Measurements from ENCODE around the gene APH1B. TPM values are rescaled to one million over a fixed set of nuclear protein-coding genes. Genes with fewer than 3 reads are reported as not detected.

APH1B gene
- total RNA-seq, 4 donors from 2014 or later = 0.80 to 9.7 (median 7.1) TPM

DNA sequence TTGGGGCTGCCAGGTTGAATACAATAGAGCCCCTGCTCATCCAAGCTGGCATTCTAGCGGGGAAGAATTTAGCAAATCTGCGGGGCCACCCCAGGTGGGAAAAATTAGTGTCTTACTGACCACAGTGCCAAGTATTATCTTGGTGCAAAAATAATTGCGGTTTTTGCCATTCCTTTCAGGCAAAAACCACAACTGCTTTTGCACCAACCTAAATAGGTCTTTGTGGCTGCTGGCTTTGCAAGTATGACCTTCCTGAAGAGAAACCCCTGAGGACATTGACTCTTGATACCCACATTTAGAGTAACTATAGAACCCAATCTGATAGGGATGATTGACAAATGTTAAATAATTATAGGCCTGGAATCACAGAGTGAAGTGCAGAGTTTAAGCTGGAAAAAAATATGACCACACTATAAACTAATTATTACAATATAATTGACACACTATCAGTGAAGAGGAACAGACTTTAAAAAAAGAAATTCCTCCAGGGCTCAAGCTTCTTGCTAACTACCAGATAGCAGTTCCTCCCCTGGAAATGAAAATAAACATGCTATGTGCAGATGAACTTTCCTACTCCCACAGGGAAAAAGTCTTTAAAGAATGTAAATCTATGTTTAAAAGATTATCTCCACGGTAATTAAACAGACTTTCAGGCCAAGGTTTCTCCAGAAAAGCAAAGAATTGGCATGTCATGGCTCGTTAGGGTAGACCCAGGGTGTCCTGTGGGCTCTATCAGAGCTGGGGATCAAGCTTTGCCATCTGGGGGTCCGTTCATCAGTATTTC, 69.9 kb downstream of the APH1B start:
- no peak for DNase-seq
- in situ Hi-C loops (cut with MboI; ENCODE audit: low pct_ligation_motif_present in 1 of 4, low pct_unique_long_range_greater_than_20kb in 1 of 4, low sequenced_read_pairs in 3 of 4) = no loop called here
- Histone ChIP-seq H3K4me3 (no peak overlapping the region), H3K27ac (peak overlapping the region in 1 of 4 donors; percentile 59), H3K27me3 (no peaks in the 10 kb centered on the region), H3K9me3 (no peaks in the 10 kb centered on the region), H3K4me1 (peaks cover 0 to 45% (median 26%) of the 10 kb centered on the region in 4 donors), H3K36me3 (no peaks in the 10 kb centered on the region)
- TF ChIP-seq EP300 (IDR thresholded peaks at IDR 0.05; ENCODE audit: low read depth) (no peak), POLR2AphosphoS5 (IDR thresholded peaks at IDR 0.05) (no peak), POLR2A (IDR thresholded peaks at IDR 0.05) (no peak), CTCF (IDR thresholded peaks at IDR 0.05) (no peak)
- intact Hi-C loops (cut with DNase I; ENCODE audit: low total_unique reads) = no loop called here
- WGBS, 2 donors (ENCODE audit: low coverage in 1 of 2) = 64 to 69% methylated on average over 4 to 6 of the region's 6 CpGs

DNA sequence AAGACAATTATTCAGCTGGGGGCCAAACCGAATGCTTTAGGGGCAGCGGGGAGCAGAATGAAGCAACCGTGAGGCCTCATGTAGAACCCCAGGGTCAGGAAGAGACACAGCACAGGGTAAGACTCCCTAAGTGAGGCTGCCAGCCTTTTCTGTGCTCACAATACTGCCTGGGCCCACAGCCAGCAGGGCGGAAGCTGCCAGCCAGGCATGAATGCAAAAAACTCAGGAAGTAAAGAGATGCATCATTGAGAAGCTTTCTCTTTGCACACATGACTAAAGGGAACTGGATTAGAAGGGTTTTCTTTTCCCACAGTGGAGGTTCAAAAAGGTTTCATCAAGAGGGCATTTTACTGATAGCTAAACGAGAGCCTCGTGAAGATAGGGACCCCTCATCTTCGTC, 71.0 kb downstream of the APH1B start:
- Histone ChIP-seq H3K27ac (peak overlapping the region; percentile 34 to 61 (median 58)), H3K4me1 (peaks cover 0 to 56% (median 36%) of the 10 kb centered on the region in 4 donors), H3K4me3 (no peak overlapping the region), H3K36me3 (no peaks in the 10 kb centered on the region), H3K27me3 (no peaks in the 10 kb centered on the region), H3K9me3 (no peaks in the 10 kb centered on the region)
- 52% methylated on average over 7 of the region's 7 CpGs; no CpG with 5 or more reads in 1 of the 2 donors for WGBS, 2 donors (ENCODE audit: low coverage in 1 of 2)
- DNase-seq = peak; percentile 75
- TF ChIP-seq CTCF (IDR thresholded peaks at IDR 0.05) (no peak), POLR2A (IDR thresholded peaks at IDR 0.05) (no peak), EP300 (IDR thresholded peaks at IDR 0.05; ENCODE audit: low read depth) (no peak), POLR2AphosphoS5 (IDR thresholded peaks at IDR 0.05) (peak in 1 of 3 donors; percentile 13)
- intact Hi-C loops (cut with DNase I; ENCODE audit: low total_unique reads) (no loop called here), in situ Hi-C loops (cut with MboI; ENCODE audit: low pct_ligation_motif_present in 1 of 4, low pct_unique_long_range_greater_than_20kb in 1 of 4, low sequenced_read_pairs in 3 of 4) (no loop called here)

DNA sequence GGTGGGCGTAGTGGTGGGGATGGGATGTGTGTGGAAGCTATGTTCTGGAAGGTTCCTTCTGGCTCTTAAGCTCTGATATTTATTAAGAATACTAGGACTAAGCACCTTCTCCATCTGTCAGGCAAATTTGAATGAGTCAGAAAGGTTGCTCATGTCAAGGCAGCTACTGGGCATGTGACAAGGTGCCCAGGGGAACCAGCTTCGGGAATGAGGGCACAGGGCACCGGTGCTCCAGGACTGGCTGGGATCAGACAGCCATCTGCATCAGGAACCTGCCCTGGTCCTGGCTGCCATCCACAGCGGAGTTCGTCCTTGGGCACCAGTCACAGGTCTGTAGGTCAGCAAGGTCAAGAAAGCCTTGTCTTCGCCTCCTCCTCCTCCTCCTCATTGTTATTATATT, 71.8 kb downstream of the APH1B start:
- peak overlapping the region; percentile 34 to 61 (median 58) for H3K27ac ChIP-seq
- peaks cover 0 to 64% (median 41%) of the 10 kb centered on the region in 4 donors for H3K4me1 ChIP-seq
- TF ChIP-seq POLR2AphosphoS5 (IDR thresholded peaks at IDR 0.05) (no peak), CTCF (IDR thresholded peaks at IDR 0.05) (no peak), POLR2A (IDR thresholded peaks at IDR 0.05) (no peak), EP300 (IDR thresholded peaks at IDR 0.05; ENCODE audit: low read depth) (no peak)
- no peaks in the 10 kb centered on the region for H3K36me3 ChIP-seq
- H3K27me3 ChIP-seq = no peaks in the 10 kb centered on the region
- intact Hi-C loops (cut with DNase I; ENCODE audit: low total_unique reads) (no loop called here), in situ Hi-C loops (cut with MboI; ENCODE audit: low pct_ligation_motif_present in 1 of 4, low pct_unique_long_range_greater_than_20kb in 1 of 4, low sequenced_read_pairs in 3 of 4) (no loop called here)
- DNase-seq = no peak
- no peak overlapping the region for H3K4me3 ChIP-seq
- H3K9me3 ChIP-seq = no peaks in the 10 kb centered on the region
- WGBS, 2 donors (ENCODE audit: low coverage in 1 of 2) = 82% methylated on average over 6 of the region's 6 CpGs; no CpG with 5 or more reads in 1 of the 2 donors

- Histone ChIP-seq H3K4me3 (no peak overlapping the region), H3K27ac (peak overlapping the region in 3 of 4 donors; percentile 80 to 90 (median 80)), H3K36me3 (no peaks in the 10 kb centered on the region), H3K4me1 (peaks cover 0 to 69% (median 46%) of the 10 kb centered on the region in 4 donors), H3K9me3 (no peaks in the 10 kb centered on the region), H3K27me3 (no peaks in the 10 kb centered on the region)
- intact Hi-C loops (cut with DNase I; ENCODE audit: low total_unique reads) = no loop called here
- DNase-seq = no peak
- 93 to 95% methylated on average over 5 of the region's 5 CpGs for WGBS, 2 donors (ENCODE audit: low coverage in 1 of 2)
- no peak for TF ChIP-seq CTCF (IDR thresholded peaks at IDR 0.05)
- TF ChIP-seq POLR2AphosphoS5 (IDR thresholded peaks at IDR 0.05) = no peak
- no peak for TF ChIP-seq EP300 (IDR thresholded peaks at IDR 0.05; ENCODE audit: low read depth)
- TF ChIP-seq POLR2A (IDR thresholded peaks at IDR 0.05) = no peak
- in situ Hi-C loops (cut with MboI; ENCODE audit: low pct_ligation_motif_present in 1 of 4, low pct_unique_long_range_greater_than_20kb in 1 of 4, low sequenced_read_pairs in 3 of 4) = no loop called here
Measured at GRCh38 chr15:63349621-63350020, 72.2 kb downstream of the APH1B start.

Measured in transverse colon (tissue), 4 donors.